ENCODE data around the gene MN1.

DNA sequence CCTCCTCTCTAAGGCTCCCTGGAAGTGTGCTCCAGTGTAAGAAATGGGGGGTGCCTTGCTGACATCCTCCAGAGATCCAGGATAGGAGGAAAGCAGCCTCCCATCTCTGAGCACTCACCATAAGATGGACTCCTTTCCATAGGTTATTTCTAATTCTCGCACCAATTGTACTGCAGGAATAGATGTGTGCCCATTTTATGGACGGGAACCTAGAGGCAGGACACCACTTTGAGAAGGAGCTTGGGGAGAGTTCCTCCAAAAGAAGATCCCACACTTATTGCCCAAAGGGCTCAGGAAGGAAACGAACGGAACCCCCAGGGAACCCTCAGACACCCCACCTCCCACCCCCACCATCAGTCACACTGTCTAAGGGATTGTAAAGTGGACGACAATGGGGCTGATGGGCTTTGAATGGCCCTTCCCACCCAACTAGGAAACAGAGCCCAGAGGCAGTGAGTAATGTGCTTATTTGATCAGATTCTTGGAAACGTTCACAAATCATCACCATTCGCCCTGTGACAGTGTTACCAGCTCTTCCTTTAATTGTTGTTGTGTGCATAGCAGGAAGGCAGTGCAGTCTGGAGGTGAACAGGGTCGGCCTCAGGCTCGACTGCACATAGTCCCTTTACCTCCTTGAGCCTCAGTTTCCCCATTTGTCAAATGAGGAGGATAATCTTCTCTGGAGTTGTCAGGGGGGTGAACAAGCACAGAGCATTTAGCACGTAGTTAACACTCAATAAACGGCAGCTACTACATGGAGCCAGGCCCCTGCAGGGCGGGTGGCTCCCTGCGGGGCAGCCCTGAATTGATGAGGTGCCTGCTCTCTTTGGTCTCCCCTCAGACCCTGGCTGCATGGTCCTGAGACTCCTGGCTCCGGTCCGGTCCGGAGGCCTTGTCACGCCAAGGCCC is 8.4 kb upstream of the MN1 start:
- TF ChIP-seq, protein P1, sequence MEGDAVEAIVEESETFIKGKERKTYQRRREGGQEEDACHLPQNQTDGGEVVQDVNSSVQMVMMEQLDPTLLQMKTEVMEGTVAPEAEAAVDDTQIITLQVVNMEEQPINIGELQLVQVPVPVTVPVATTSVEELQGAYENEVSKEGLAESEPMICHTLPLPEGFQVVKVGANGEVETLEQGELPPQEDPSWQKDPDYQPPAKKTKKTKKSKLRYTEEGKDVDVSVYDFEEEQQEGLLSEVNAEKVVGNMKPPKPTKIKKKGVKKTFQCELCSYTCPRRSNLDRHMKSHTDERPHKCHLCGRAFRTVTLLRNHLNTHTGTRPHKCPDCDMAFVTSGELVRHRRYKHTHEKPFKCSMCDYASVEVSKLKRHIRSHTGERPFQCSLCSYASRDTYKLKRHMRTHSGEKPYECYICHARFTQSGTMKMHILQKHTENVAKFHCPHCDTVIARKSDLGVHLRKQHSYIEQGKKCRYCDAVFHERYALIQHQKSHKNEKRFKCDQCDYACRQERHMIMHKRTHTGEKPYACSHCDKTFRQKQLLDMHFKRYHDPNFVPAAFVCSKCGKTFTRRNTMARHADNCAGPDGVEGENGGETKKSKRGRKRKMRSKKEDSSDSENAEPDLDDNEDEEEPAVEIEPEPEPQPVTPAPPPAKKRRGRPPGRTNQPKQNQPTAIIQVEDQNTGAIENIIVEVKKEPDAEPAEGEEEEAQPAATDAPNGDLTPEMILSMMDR (IDR thresholded peaks at IDR 0.05): no peak
- TF ChIP-seq POLR2A (IDR thresholded peaks at IDR 0.05): no peak

All from adrenal gland (tissue), 5 donors.